Stimulated activated CD4-positive, alpha-beta T cell treated with anti-CD3 and anti-CD28 coated beads, Interleukin-12 subunit alpha, Interleukin-12 subunit beta, amount 100 ng/mL, for 24 hours (primary cell): Measurements from ENCODE around the gene PGS1.

Source experiments
- DNase-seq, 2 experiments: peaks; one replicate each; pipeline ENCODE4 v3.0.0-alpha.2; 2020; ENCODE audit warnings: low read depth in 2 of 2

PGS1 gene

DNA sequence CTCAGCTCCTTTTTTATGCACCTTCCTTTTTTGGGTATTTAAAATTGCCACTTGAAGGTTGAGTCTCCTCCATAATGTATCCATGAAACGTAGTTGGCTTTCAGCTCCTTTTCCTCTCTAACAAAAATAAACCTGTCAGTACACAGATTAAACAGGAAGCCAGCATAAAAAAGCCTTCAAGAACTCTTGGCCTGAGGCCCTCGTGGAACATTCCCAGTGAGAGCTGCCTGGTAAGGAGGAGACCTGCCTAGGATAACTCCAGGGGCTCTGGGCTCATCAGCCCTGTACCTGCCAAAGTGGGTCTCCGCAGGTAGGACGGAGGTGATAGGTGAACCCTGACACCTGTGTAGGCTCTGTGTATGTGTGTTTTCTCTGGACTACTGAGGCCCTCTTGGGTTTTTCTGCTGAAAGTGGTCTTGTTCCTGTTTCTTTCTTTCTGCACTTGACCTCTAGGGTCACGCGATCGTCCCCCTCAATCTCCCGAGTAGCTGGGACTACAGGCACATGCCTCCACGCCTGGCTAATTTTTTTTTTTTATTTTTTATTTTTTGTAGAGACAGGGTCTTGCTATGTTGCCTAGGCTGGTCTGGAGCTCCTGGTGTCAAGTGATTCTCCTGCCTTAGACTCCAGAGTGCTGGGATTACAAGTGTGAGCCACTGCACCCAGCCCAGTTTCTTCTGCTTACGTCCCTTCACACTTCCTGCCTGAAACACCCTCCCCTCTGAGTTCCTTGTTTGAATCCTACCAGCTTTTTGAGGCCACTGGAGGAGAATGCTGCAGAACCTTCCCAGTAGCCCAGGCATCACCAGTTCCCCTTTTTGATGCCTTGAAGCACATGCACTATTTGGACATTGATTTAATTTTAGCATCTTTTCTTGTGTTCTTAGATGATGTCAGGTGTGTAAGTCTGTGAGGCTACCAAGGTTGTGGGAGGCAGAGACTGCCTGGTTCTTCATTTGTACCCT, 9.8 kb downstream of the PGS1 start:
- DNase-seq: no peak

DNA sequence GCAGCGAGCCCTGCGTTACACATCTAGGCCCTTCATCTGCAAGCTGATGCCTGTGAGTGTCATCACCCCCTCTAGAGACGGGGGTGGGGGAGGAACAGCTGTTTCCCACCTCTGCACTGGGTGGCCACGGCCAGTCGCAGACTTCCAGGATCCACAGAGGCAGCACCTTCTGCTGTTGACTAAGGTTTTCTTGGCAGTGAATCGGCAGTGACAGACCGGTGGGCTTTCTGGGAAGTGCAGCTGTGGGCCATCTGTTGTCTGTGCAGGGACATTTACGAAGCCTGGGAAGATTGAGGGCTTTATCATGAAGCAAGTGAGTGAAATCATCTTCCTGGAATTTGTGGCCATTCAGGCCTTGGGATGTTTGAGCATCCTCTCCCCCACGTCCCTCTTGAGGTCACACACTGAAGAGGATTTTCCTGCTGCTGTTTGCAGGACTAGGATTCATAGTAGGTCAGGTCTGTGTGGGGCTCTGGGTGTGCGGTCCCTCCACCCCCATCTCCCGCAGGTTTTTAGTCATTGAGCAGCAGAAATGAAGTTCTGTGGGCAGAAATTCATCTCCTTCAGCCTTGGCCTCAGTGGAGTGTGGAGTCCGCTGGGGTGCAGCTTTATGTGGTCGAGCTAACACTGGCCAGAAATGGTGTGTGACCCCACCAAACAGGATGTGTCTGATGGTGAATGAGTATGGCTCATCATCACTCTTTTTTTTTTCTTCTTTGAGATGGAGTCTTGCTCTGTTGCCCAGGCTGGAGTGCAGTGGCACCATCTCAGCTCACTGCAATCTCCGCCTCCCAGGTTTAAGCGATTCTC, 12.0 kb downstream of the PGS1 start:
- no peak for DNase-seq

DNA sequence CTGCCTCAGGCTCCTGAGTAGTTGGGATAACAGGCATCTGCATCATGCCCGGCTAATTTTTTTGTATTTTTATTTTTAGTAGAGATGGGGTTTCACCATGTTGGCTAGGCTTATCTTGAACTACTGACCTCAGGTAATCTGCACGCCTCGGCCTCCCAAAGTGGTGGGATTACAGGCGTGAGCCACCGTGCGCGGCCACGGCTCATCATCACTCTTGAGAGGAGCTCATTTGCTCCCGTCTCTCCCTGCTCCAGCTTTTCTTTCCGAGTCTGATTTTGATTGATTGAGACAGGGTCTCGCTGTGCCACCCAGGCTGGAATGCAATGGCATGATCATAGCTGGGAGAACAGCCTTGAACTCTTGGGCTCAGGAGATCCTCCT, 12.6 kb downstream of the PGS1 start:
- no peak for DNase-seq

DNA sequence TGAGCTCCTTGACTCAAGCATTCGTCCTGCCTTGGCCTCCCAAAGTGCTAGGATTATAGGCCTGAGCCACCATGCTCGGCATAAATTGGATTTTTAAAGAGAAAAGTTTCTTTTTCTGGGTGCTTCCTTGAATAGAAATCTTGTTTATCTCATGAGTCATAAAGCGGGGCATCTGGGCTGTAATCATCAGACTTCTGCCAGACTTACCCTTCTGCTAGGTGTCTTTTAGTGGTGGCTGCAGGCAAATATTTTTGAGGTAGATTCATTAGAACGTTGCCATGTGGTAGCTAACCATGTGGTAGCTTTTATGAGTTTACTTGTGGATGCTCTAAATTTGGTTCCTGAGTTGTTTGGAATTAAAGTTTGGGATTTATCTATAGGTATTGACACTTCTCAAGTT, 13.4 kb downstream of the PGS1 start:
- no peak for DNase-seq

DNA sequence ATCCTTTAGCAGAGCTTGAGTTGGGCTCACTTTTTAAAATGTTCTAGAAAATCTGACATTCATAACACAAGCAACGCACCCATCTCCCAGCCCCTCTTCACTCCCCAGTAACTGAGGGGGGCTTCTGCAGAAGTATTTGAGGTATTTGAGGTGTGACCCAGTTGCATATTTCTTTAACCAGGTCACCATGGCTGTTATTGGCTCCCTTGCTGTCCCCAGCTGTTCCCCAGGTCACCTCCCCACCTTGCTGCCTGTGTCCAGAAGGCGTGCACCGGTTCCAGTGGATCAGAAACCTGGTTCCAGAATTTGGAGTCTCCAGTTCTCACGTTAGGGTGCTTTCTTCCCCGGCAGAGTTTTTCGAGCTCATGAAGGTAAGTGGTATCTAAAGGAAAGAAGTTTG, 13.8 kb downstream of the PGS1 start:
- DNase-seq: no peak

DNA sequence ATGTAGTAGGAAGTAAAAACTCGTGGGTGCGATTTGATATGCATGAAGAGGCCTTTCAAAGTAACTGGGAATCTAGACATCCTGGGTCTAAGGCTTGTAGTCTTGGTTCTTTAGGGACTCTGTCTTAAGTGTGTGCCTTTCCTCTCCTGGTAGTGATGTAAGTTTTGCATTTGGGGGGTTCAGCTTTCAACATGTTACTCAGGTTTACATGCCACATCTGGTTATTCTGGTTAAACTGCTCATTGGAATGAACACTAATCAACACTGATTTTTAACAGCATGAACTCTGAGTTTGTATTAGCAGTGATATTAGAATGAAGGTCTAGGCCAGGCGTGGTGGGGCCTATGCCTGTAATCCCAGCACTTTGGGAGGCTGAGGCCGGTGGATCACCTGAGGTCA, 15.1 kb downstream of the PGS1 start:
- DNase-seq: no peak

DNA sequence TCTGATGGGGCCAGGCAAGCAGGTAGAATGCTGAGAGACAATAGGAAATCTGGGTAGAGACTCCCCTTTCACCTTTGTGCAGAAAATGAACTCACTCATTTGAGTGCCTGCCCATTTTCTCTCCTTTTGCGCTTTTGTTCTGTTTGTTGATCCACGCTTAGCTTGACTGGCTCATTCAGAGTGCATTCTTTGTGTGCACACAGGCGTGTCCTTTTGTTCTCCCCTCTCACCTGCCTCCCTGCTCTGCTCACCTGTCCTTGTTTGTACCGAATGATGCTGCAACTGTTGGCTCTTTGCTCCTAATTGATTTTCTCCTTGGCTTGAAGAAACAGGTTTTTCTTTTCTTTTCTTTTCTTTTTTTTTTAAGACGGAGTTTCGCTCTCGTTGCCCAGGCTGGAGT, 15.8 kb downstream of the PGS1 start:
- DNase-seq: no peak

DNA sequence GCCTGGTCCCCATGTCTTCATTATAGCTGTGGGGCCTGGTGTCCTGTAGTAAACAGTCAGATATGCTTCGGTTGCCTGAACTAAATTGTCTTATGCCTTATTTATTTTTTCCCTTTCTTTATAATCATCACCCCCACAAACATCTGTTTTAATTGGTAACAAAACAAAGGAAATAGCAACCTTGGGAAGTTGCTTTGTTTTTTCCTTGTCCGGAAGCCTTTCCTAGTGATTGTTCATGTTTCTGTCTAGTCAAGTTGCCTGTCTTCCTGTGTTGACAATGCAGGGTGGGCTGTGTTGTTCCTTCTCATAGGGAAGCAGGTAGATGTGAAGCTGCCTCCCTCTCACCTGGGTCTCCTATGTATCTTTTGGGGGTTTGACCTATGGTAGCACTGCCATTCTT, 16.7 kb downstream of the PGS1 start:
- no peak for DNase-seq

DNA sequence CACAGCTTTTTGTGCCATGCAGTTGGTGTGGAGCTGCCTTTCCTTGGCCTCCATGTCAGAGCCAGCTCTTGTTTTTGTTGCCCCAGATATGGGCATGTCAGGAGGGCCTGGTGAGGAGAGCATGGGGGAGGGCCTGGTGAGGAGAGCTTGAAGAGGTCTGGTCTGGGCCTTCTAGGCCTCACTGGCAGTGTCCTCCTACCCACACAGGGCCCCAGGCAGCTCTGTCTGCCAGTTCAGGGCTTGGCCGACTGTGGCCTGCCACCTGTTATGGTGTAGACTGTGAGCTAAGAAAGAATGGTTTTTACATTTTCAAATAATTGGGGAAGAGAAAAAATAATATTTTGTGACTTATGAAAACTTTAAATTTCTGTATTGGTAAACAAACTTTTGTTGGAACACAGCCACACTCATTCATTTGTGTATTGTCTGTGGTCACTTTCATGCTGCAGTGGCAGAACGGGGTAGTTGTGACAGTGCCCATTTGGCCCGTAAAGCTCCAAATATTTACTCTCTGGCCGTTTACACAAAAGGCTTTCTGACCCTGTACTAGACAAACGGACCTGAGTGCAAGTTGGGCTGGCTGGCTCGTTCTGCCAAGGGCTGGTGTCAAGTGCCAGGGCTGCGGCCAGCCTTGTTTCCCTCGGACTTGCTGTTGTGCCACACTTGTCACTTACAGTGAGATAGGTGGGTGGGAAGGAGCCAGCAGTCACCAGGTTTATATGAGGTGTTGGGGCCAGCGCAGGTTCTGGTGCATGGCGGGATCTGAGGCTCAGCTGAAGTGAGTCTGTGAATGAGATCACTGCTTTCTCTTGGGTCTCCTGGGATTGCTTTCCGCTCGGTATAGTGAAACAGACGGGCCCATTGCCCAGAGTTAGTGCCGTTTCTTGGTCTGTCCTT, 18.2 kb downstream of the PGS1 start:
- no peak for DNase-seq

DNA sequence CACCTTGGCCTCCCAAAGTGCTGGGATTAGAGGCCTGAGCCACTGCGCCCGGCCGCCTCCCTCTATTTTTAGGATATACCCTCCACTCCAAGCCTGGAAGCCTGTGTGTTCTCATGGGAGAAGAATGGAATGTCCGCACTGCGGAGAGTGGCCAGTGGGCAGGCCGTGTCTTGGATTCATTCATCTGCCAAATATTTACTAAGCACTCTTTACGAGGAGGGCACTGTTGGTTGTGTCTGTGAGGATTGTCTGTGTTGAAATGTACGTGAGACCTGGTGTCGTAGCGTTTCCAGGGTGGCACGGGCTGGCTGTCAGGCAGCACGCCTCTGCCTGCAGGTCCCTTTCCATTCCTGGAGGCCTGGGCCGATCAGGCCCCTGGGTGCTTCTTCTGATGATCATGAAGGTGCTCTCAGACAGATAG, 19.2 kb downstream of the PGS1 start:
- no peak for DNase-seq

DNA sequence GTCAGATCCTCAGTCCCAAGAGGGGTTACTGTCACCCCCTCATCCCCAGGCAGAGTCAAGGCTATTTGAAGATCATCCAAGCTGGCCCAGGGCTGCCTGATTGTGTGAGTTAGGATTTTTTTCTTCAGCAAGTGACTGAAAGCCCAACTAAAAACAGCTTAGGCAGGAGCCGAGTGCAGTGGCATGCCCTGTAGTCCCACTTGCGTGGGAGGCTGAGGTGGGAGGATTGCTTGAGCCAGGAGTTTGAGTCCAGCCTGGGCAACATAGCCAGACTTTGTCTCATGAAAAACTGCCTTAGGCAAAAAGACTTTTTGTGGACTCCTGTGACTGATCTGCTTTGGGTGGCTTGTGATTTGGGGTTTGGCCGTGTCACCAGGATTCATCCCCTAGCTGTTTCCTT, 19.9 kb downstream of the PGS1 start:
- no peak for DNase-seq

DNA sequence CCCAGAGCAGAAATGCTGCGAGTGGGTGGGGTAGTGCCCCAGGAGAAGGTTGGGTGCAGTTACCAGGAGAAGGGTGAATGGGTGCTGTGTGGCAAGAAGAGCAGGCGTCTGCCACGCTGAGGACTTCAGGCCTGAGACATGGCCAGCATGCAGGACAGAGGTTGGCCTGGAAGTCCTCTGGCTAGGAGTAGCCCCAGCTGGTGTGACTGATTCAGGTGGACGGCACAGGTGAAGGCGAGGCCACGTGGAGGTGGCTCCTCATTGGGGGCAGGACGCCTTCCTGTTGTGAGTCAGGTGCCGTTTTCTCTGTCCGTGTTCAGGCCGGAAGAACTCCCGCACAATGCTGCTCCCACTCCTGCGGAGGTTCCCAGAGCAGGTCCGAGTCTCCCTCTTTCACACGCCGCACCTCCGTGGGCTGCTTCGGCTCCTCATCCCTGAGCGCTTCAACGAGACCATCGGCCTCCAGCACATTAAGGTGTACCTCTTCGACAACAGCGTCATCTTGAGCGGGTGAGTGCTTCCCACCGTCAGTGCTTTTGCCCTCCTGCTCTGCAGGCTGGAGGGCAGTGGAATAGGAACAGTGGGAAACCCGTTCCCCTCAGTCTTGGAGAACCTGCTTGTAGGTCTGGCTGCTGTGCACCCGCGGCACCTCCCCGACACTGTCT, 20.7 kb downstream of the PGS1 start:
- no peak for DNase-seq

DNA sequence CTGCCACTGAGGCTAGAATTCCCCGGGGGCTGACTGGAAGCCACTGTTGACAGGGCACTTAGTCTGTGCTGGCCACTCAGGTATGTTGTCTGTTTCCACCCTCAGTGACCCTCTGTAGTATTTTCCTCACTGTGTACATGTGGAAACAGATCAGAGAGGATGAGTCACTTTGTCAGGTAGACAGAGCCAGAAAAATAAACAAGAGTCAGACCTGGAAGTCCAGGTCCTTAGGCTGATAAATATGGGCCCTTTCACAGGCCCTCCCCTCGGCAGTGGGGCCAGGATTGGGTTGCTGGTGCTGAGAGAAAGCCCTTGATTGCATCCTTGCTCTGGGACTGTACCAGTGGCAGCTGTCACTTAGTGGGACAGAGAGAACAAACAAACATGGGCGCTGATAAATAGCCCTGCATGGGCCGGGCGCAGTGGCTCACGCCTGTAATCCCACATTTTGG, 21.3 kb downstream of the PGS1 start:
- no peak for DNase-seq

DNA sequence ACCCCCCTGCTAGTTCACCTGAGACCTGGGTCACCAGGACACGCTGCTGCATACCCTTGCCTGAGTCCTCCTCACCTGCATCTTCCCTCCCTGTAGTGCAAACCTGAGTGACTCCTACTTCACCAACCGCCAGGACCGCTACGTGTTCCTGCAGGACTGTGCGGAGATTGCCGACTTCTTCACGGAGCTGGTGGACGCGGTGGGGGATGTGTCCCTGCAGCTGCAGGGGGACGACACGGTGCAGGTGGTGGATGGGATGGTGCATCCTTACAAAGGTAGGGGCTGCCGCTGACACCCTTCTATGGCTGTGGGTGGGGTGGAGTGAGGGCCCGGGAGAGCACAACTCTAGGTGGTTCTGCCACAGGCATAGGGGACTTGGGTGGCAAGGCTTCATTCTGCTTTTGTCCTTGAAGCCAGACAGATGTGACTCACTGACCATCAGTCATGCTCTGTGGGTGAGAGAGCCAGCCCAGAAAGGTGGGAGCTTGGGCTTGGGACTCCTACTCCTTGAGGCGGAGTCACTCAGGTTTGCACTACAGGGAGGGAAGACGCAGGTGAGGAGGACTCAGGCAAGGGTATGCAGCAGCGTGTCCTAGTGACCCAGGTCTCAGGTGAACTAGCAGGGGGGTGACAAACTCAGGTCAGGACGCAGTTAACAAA, 22.3 kb downstream of the PGS1 start:
- no peak for DNase-seq

DNA sequence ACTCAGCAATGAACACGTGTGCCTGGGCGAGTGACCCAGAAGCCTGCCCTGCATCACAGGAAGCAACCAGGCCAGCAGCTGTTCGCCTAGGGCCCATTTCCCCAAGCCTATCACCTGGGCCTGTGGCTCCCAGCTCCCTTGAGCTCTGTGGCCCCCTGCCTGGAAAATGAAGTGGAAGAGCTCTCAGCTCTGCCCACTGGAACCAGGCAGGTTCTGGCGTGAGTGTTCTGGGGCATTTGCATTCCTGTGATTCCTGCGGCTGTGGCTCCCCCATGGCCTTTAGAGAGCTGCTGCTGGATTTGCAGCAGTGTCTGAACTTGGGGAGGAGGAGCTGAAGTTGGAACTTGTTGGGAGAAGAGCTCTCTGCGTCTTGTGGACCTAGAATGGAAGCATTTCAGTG, 22.8 kb downstream of the PGS1 start:
- no peak for DNase-seq

DNA sequence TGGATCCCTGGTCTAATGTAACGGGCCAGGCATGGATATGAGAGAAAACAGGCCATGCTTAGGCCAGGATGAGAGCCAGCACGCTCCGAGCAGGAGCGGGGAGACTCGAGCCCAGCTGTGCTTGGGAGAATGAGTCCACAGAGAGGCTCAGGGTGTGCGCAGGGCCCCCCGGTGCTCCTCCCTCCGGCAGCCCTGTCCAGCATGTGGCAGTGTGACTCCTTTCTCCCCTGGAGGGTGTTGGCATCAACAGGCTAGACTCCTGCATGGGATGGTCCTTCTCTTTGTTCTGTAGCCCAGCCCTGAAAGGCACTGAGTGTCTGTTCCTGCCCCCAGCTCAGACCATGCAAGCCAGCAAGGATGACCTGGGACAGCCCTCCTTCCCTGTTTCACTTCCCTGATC, 23.4 kb downstream of the PGS1 start:
- no peak for DNase-seq

DNA sequence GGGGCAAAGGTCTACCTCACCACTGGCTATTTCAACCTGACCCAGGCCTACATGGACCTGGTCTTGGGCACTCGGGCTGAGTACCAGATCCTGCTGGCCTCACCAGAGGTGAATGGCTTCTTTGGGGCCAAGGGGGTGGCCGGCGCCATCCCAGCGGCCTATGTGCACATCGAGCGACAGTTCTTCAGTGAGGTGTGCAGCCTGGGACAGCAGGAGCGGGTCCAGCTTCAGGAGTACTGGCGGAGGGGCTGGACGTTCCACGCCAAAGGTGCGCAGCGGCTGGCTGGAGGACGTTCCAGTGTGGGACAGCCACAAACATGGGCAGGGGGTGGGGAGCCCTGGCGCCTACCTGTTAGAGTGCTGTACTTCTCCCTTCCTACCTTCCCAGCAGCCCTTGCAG, 25.4 kb downstream of the PGS1 start:
- no peak for DNase-seq

DNA sequence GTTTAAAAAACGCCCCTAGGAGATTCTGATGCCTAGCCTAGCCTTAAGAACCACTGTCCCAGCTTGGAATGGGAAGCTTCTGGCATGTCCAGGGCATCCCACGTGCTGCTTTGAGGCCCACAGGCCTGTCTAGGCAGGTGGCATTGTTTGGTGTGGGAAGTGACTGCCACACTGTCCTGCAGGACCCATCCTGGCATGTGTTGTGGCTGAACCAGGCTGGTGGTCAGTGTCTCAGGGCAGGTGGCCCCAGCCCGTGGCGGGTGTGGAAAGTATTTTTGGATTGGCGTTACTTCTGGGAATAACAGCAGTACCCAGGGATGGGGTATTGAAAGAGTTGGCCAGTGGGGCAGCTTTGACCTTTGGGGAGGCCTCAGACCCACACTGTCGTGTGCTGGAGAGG, 27.9 kb downstream of the PGS1 start:
- no peak for DNase-seq

DNA sequence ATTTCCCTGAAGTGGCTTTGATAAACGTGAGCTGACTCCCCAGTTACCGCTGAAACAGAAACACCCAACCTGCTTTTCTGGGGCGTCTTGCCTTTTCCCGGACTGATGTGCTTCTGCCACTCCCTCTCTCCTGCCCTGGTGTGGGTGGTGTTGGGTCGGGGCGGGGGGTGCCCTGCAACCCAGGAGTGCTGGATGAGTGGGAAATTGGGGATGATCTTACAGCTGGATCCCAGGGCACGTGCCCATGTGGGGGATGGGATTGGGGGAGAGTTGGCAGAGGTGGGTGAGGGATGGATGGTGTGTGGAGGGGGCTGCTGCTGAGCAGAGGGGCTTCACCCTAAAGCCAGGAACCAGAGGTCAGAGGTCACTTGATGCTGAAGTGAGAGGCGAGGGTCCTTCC, 28.5 kb downstream of the PGS1 start:
- no peak for DNase-seq

DNA sequence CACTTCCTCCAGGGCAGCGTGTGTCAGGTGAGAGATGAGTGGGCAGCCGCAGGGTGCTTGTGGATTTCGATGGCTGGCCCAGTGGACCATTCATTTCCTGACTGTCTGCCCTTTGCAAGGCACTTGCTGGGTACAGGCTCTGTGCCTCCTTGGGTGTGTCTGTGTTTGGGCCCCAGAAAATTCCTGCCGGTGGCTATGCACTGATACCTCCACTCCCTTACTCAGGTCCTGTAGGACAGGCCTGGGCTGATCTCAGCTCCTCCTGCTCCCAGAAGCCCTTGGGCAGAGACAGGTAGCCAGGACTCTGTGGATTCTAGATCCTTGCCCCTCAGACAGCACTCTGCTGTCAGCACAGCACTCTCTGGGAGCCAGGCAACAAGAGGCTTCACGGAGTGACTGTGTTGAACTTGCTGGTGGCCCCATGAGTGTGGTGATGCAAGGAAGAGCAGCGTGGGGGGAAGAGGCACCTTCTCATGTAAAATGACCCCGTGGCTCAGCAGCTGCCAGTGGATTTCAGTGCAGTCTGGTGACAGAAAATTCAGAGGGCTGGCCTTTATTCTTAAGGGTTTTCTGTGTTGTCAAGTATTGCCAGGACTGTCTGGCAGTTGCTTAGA, 29.0 kb downstream of the PGS1 start:
- DNase-seq: no peak
